ENCODE measurements around the gene TNS1. TPM values are rescaled to one million over a fixed set of nuclear protein-coding genes. Genes with fewer than 3 reads are reported as not detected.
A peak's percentile ranks its signal among the peaks of the same experiment; 100 is the strongest.

Gene TNS1
- total RNA-seq, 1 donor = 116 TPM

GRCh38 chr2:217793566-217794132, 209.1 kb downstream of the TNS1 start:
- DNase-seq (ENCODE audit: low read depth) = no peak
- no peak overlapping the region for H3K4me3 ChIP-seq (ENCODE audit: low read depth, low read length)
- TF ChIP-seq CTCF (IDR thresholded peaks at IDR 0.05; ENCODE audit: insufficient read depth, low read length) = no peak

DNA sequence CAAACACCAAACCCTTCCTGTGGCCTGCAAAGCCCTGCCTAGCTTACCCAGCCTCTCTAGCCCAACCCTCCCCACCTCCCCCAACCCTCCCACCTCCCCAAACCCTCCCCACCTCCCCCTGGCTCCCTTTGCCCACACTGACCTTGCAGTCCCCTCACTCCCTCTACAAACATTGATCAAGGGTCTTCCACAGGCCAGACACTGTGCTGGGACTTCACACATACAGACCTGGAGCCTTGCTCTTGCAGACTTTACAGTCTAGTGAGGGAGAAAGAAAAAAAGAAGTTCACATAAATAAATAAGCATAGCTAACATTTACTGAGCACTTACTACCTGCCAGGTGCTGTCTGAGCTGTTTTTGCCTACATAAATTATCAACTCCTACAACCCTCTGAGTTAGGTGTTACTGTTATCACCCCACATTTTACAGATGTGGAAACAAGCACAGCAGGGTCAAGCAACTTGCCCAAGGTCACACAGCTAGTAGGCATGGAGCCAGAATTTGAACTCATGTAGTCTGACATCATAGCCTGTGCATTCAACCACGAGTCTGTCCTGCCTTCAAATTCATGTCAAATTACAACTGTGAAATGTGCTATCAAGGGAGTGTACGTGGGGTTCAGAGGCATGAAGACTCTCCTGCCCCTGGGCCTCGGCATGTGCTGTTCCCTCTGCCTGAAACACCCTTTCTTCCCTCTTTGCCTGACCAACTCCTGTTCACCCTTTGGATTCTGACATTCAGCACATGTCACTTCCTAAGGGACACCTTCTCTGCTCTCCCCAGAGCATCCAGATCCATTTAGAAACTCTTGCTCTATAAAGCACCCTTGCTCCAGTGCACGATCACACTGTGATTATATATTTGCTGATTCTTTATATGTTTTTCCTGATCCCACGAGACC, 209.9 kb downstream of the TNS1 start:
- DNase-seq (ENCODE audit: low read depth) = peak; percentile 31
- TF ChIP-seq CTCF (IDR thresholded peaks at IDR 0.05; ENCODE audit: insufficient read depth, low read length) = no peak
- H3K4me3 ChIP-seq (ENCODE audit: low read depth, low read length) = no peak overlapping the region

DNA sequence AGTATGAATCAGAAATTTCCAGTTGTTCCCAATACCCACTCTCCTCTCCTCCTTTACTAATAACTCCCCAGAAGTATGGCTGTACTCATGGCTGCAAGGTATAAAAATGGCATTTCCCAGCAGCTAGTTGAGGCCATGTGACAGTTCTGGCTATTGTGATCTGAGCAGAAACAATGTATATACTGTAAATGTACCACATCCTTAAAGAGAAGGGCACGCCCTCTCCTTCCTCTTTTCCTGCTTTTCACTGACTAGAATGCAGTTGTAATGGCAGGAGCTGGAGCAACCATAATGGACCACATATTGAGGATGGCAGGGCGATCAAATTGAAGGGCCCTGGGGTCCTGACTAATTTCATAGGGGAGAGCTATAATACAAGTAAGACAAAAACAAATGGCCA, 211.2 kb downstream of the TNS1 start:
- DNase-seq (ENCODE audit: low read depth) = no peak
- TF ChIP-seq CTCF (IDR thresholded peaks at IDR 0.05; ENCODE audit: insufficient read depth, low read length) = no peak
- H3K4me3 ChIP-seq (ENCODE audit: low read depth, low read length) = no peak overlapping the region

DNA sequence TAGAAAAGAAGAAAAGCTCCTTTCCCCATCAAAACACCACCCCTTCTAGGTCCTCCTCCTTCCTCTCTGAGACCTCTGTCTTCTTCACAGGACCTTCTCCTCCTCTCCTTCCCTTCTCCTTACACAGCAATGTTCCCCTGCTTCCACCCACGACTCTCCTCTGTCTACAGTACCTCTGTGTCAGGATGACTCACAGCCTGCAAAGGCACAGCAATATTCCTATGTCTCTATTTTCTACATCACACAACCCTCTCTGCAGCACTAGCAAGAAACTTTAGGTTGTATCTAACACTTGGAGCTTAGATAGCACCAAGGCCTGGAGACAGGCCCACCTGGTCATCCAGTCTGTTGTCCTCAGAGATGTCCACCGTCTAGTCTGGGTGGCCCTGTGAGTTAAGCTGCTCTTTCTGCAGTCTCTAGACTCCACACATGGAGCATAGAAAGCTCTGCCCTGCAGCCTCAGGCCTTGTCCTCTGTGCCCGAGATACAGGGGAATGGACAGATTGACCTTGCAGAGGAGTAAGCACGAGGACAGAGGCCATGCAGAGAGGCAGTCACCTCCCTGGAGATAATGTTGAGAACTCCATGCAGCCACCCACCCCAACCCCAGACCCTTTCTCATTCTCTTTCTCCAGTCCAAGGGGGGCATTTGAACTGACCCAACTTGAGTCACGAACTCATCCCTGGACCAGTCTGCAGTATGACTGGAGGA, 212.0 kb downstream of the TNS1 start:
- DNase-seq (ENCODE audit: low read depth) = peak; percentile 63
- no peak for TF ChIP-seq CTCF (IDR thresholded peaks at IDR 0.05; ENCODE audit: insufficient read depth, low read length)
- H3K4me3 ChIP-seq (ENCODE audit: low read depth, low read length) = no peak overlapping the region

GRCh38 chr2:217790195-217790594, 212.6 kb downstream of the TNS1 start:
- no peak for TF ChIP-seq CTCF (IDR thresholded peaks at IDR 0.05; ENCODE audit: insufficient read depth, low read length)

DNA sequence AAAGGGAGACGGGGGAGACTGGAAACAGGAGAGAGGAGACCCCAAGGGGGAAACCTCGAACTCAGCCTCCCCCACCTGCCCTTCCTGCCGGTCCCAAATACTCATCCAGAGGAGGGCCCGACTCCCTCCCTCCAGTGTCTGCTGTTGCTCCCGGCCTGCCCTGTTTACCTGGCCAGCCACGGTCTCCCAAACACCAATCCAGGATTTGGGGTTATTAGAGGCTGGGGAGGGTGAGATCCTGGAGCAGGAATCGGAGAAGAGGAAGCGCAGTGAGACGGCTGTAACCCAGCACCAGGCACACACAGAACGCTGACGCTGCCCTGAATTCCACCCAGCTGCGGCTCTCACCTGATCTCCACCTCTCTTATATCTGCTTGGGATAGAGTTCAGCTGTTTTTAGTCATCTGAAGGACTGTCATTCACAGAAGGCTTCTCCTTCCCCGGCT, 213.0 kb downstream of the TNS1 start:
- H3K4me3 ChIP-seq (ENCODE audit: low read depth, low read length) = no peak overlapping the region
- no peak for DNase-seq (ENCODE audit: low read depth)
- TF ChIP-seq CTCF (IDR thresholded peaks at IDR 0.05; ENCODE audit: insufficient read depth, low read length) = no peak

More at GRCh38 chr2:217790195-217790594, 212.6 kb downstream of the TNS1 start:
- DNase-seq (ENCODE audit: low read depth) = no peak
- H3K4me3 ChIP-seq (ENCODE audit: low read depth, low read length) = no peak overlapping the region

Measured in fibroblast of the aortic adventitia (primary cell).